ENCODE measurements around the gene MYL5. TPM values are rescaled to one million over a fixed set of nuclear protein-coding genes. Genes with fewer than 3 reads are reported as not detected.
"Not testable (repeated sequence)": the region's sequence is repeated elsewhere in the genome, so short reads cannot be mapped to it uniquely, and the experiment has no call there.

Gene MYL5
- total RNA-seq, 1 experiment from 2014 or later, result 8.5 TPM

GRCh38 chr4:688854-689681 lies 14.7 kb downstream of the MYL5 start, which contains the start of gene SLC49A3:
TSS of gene SLC49A3 (minus strand) at chr4:689151. CDS start at chr4:689127, 24 bp downstream.
- H3K27me3 Mint-ChIP-seq (ENCODE audit: unreplicated experiment), result no peaks in the 10 kb centered on the region
- no TSS peak for BruUV-seq (replicated peaks)
- CTCF ChIA-PET, result no interaction called here
- peaks cover 7% of the 10 kb centered on the region for H3K4me1 Mint-ChIP-seq (ENCODE audit: low read depth, unreplicated experiment)
- H3K36me3 Mint-ChIP-seq (ENCODE audit: insufficient read depth, unreplicated experiment), result peaks cover 5% of the 10 kb centered on the region
- H3K4me3 Mint-ChIP-seq (ENCODE audit: low read depth, unreplicated experiment), result no peak within 1 kb of the TSS
- H3K9me3 Mint-ChIP-seq (ENCODE audit: low read depth, unreplicated experiment), result no peaks in the 10 kb centered on the region
- intact Hi-C loops (cut with micrococcal nuclease; ENCODE audit: unreplicated experiment), result no loop called here
- no peak for DNase-seq
- no peak within 1 kb of the TSS for H3K27ac Mint-ChIP-seq (ENCODE audit: unreplicated experiment)
- no peak for TF ChIP-seq CTCF (IDR thresholded peaks at IDR 0.05; ENCODE audit: unreplicated experiment)

GRCh38 chr4:689723-690122 lies 15.4 kb downstream of the MYL5 start:
- peaks cover 4% of the 10 kb centered on the region for H3K9me3 Mint-ChIP-seq (ENCODE audit: low read depth, unreplicated experiment)
- no peak for TF ChIP-seq CTCF (IDR thresholded peaks at IDR 0.05; ENCODE audit: unreplicated experiment)
- DNase-seq, result no peak
- H3K27ac Mint-ChIP-seq (ENCODE audit: unreplicated experiment), result no peak overlapping the region
- H3K4me1 Mint-ChIP-seq (ENCODE audit: low read depth, unreplicated experiment), result peaks cover 7% of the 10 kb centered on the region
- no TSS peak for BruUV-seq (replicated peaks)
- H3K36me3 Mint-ChIP-seq (ENCODE audit: insufficient read depth, unreplicated experiment), result peaks cover 5% of the 10 kb centered on the region
- intact Hi-C loops (cut with micrococcal nuclease; ENCODE audit: unreplicated experiment), result no loop called here
- no peak overlapping the region for H3K4me3 Mint-ChIP-seq (ENCODE audit: low read depth, unreplicated experiment)
- CTCF ChIA-PET, result no interaction called here
- H3K27me3 Mint-ChIP-seq (ENCODE audit: unreplicated experiment), result no peaks in the 10 kb centered on the region

- Mint-ChIP-seq H3K9me3 (ENCODE audit: low read depth, unreplicated experiment) (peaks cover 7% of the 10 kb centered on the region), H3K27me3 (ENCODE audit: unreplicated experiment) (no peaks in the 10 kb centered on the region), H3K27ac (ENCODE audit: unreplicated experiment) (no peak overlapping the region), H3K36me3 (ENCODE audit: insufficient read depth, unreplicated experiment) (no peaks in the 10 kb centered on the region), H3K4me1 (ENCODE audit: low read depth, unreplicated experiment) (peaks cover under 1% of the 10 kb centered on the region), H3K4me3 (ENCODE audit: low read depth, unreplicated experiment) (no peak overlapping the region)
- BruUV-seq (replicated peaks), result no TSS peak
- intact Hi-C loops (cut with micrococcal nuclease; ENCODE audit: unreplicated experiment), result no loop called here
- CTCF ChIA-PET, result no interaction called here
- no peak for TF ChIP-seq CTCF (IDR thresholded peaks at IDR 0.05; ENCODE audit: unreplicated experiment)
- no peak for DNase-seq
These were observed 18.6 kb downstream of the MYL5 start for GRCh38 chr4:692771-693554.

GRCh38 chr4:694341-694940 lies 20.1 kb downstream of the MYL5 start:
- DNase-seq; H3K9me3 Mint-ChIP-seq (ENCODE audit: low read depth, unreplicated experiment); H3K27ac Mint-ChIP-seq (ENCODE audit: unreplicated experiment); H3K27me3 Mint-ChIP-seq (ENCODE audit: unreplicated experiment); BruUV-seq (replicated peaks); intact Hi-C loops (cut with micrococcal nuclease; ENCODE audit: unreplicated experiment); H3K4me3 Mint-ChIP-seq (ENCODE audit: low read depth, unreplicated experiment); H3K36me3 Mint-ChIP-seq (ENCODE audit: insufficient read depth, unreplicated experiment); CTCF ChIA-PET; H3K4me1 Mint-ChIP-seq (ENCODE audit: low read depth, unreplicated experiment): not testable (repeated sequence)

All from Calu3 (cell line).